Pons (tissue), 1 donor: Measurements from ENCODE around the gene BTN3A1.
A peak's percentile ranks its signal among the peaks of the same experiment; 100 is the strongest.
"Not testable (repeated sequence)": the region's sequence is repeated elsewhere in the genome, so short reads cannot be mapped to it uniquely, and the experiment has no call there.

Experiments used
- DNase-seq: peaks from one replicate; pipeline ENCODE4 v3.0.0-alpha.2; 2016; ENCODE audit warnings: low spot score

Gene BTN3A1

GRCh38 chr6:26401987-26402658 is at the start of gene BTN3A1:
Gene BTN3A1 (plus strand): TSS chr6:26402275. CDS start chr6:26405564, 3,289 bp downstream.
- peak; percentile 94 for DNase-seq

DNA sequence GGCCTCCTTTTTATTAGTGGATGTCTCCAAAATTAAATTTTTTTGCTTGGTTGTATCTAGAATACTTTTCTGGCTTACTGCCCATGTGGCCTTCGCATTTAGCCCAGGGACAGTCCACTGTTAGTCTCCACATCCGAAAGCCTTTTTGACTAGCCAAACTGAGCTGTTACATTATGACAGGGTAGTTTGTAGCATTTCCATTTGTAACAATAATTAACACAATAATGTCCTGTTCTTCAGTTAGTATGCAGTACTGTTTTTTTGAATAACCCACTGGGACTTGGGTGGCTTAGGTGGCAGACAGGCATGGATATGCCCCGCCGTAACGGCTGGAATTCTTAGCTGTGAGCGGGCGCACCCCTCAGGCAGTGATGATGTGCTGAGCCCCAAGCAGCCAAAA is 49.8 kb upstream of the BTN3A1 start:
- DNase-seq: no peak

GRCh38 chr6:26354162-26354561 is 47.9 kb upstream of the BTN3A1 start:
- no peak for DNase-seq

GRCh38 chr6:26355366-26355765 is 46.7 kb upstream of the BTN3A1 start:
- no peak for DNase-seq

DNA sequence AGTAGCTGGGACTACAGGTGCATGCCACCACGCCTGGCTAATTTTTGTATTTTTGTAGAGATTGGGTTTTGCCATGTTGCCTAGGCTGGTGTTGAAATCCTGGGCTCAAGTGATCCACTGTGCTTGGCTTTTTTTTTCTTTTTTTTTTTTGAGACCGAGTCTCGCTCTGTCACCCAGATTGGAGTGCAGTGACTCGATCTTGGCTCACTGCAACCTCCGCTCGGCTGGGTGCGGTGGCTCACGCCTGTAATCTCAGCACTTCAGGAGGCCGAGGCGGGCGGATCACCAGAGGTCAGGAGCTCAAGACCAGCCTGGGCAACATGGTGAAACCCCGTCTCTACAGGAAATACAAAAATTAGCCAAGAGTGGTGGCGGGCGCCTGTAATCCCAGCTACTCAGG is 44.5 kb upstream of the BTN3A1 start:
- not testable (repeated sequence) for DNase-seq

DNA sequence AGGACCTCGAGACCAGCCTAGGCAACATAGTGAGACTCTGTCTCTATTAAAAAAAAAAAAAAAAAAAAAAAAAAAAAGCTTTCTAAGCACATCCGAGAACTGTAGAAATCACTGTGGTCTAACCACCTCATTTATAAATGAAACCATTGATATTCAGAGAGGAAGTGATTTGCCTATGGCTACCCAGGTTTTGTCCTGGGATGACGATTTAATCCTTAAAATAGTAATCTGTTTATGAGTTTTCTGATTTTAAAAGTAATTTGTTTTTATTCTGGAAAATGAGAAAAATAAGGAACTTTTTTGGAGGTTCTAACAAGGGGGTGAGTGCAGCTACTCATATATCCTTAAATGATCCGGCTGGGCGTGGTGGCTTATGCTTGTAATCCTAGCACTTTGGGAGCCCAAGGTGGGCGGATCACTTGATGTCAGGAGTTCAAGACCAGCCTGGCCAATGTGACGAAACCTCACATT is 43.5 kb upstream of the BTN3A1 start:
- no peak for DNase-seq

DNA sequence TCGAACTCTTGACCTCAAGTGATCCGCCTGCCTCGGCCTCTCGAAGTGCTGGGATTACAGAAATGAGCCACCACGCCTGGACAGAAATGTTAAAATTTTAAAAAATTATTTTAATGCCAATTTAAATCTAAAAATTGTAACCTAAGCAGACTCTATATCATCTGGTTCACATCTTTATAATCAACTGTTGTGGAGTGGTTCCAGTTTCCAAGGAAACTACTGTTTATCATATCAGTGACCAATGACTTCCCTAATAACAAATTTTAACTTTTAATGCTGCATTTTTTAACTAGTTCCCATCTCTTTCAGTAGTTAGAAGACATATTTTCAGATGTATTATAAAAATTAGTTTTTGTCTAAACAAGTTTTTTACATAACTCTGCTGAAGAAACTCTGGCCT is 42.3 kb upstream of the BTN3A1 start:
- DNase-seq: no peak

- no peak for DNase-seq
These were observed 41.3 kb upstream of the BTN3A1 start for GRCh38 chr6:26360451-26361416.

- DNase-seq: no peak
These were observed 40.5 kb upstream of the BTN3A1 start for GRCh38 chr6:26361544-26361943.

DNA sequence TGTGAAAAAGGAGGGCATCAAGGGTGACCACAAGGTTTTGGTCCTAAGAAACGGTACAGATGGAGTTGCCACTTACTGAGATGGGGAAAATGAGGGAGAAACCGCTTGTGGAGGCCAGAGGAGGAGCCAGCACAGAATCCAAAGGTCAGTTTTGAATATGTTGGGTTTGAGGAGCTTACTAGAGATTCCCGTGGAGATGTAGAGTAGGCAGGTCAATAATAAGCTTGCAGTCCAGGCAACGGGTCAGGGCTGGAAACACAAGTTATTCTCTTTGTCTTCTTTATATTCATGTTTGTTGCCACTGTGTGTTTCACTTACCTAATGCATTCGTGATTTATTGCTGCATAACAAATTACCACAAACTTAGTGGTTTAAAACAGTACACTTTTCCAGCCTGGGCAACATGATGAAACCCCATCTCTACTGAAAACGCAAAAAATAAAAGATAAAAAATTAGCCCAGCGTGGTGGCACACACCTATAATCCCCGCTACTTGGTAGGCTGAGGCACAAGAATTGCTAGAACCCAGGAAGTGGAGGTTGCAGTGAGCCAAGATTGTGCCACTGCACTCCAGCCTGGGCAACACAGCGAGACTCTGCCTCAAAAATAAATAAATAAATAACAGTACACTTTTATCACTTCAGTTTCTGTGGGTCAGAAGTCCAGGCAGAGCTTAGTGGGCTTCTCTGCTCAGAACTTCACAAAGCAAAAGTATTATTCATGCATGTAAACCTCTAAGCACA is 39.8 kb upstream of the BTN3A1 start:
- DNase-seq: no peak

- DNase-seq: no peak
These were observed 39.2 kb upstream of the BTN3A1 start for GRCh38 chr6:26362836-26363220.

DNA sequence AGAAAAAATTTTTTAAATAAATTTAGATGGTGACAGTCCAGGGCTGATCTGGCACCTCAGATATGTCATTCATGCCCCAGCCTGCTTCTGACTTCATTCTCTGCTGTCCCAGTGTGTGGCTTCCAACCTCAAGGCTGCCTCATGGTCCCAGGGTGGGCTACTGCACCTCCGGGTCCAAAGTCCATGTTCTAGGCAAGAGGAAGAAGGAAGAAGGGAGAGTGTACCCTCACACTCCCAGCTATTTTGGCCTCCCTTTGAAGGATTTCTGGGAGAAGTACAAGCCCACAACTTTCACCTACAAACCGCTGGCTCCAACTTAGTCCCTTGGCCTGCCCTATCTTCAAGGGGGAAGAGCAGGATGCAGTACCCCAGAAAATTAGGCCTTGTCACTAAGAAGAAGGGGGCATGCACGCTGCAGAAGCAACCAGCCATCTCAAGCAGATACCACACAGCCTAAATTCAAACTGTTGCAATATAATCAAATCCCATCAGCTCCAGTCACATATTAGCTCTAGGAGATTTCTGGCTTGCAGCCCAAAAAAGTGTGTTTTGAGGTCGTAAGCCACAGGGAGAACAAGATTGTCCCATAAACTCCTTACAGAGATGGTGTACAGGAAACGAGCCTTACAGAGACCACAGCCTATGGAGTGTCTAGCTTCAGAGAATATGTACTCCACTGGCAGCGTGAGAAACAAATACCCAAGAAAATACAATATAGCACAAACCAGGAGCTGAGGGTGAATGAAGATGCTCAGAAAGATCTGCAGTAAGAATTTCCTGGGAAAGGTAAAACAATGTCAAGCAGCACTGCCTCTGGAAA is 38.0 kb upstream of the BTN3A1 start:
- peak; percentile 53 for DNase-seq

- DNase-seq: no peak
These were observed 36.5 kb upstream of the BTN3A1 start for GRCh38 chr6:26365633-26365995.

DNA sequence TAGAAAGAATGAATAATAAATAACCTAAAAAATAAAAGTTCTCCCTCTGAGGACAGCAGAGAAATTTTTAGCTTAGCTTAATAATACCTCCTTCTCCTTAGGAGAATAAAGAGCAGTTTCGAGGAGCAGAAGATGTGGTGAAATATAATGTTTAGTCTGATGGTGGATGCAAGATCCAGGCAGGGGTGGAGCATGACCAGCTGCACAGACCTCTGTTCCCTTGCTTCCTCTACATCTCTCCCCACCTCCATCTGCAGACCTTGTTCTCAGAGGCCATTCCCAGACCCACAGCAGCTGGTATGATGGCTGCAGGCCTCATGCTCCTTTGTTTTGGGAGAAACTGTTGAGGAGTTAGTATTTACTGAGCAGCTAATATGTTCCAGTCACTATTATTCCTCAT is 35.6 kb upstream of the BTN3A1 start:
- no peak for DNase-seq

DNA sequence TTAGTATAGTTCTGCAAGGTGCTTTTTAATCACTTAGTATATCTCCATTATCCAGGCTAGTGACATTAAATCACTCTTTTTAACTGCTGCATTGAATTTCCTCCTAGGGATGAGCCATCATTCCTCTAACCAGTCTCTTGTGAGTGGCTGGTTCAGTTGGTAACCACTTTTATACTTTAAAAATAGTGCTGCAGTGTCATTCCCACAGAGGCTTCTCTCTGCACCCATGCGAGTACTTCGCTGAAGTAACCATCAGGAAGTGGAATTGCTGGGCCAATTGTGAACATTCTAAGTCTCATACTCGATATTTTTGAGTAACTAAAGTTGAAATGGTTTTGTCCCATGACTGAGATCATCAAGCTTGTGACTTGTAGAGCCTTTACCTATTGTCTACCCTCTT is 35.0 kb upstream of the BTN3A1 start:
- DNase-seq: no peak

DNA sequence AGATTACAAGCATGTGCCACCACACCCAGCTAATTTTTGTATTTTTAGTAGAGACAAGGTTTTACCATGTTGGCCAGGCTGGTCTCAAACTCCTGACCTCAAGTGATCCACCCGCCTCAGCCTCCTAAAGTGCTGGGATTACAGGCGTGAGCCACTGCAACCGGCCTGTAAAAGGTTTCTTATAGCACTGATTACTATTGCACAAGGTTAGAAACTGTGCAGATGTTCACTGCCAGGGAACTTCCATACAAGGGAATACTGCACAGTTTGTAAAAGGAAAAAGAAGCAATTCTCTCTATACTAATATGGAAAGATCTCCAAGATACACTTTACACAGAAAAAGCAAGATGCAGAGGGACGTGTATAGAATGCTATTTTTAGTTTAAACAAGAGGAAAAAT is 30.3 kb upstream of the BTN3A1 start:
- DNase-seq: not testable (repeated sequence)

DNA sequence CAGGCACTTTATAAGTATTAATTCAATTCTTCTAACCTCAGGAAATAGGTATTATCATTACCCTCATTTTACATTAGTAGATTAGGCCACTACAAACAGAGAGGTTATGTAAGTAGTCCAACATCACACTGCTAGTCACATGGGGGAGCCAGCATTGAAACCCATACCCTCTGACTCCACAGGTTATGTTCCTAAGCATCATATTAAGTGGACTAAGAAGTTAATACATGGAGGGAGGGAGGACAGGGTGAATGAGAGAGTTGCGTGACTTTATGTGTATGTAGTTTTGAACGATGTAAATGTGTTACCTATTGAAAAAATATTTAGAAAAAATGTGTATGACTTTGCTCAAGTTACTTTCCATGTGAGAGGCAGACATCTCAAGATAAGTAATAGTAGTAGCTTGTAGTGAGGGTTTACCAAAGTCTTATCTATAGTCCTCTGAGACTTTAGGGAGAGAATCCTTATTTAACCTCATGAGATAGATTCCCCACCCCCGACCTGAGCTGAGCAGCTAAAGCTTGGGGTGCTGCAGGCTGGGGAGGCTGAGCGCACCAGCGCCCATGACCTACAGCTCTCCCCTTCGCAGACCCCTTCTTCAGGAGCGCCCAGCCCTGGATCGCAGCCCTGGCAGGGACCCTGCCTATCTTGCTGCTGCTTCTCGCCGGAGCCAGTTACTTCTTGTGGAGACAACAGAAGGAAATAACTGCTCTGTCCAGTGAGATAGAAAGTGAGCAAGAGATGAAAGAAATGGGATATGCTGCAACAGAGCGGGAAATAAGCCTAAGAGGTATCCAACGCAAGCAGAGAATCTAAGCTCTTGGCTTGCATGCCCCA is 29.5 kb upstream of the BTN3A1 start:
- DNase-seq: no peak

DNA sequence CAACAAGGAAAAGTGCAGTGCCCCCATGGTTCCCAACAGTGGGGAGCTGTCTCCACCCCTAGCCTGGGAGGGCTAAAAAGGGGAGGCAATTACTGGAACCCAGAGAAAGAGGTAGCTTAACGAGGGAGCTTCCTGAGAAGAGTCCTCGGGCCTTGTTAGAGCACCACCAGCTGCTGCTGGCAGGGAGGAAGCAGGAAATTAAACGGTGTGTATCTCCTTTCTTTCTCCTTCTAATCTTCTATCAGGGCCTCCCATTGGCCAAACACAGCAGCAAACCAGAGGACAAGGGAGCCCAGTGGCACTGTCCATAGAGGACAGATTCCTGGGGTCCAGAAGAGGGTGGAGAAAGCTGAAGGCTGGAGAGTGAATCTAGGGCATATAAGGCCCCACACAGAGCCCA is 26.8 kb upstream of the BTN3A1 start:
- no peak for DNase-seq

- no peak for DNase-seq
These were observed 24.4 kb upstream of the BTN3A1 start for GRCh38 chr6:26377719-26378118.

- not testable (repeated sequence) for DNase-seq
These were observed 23.9 kb upstream of the BTN3A1 start for GRCh38 chr6:26378143-26378542.

GRCh38 chr6:26379292-26379691 is 22.8 kb upstream of the BTN3A1 start:
- no peak for DNase-seq
